Cardiac fibroblast (primary cell): ENCODE data around the gene FANCC.

Experiments
- DNase-seq, 2 donors: peaks; one replicate each; pipeline versions ENCODE4 v3.0.0 to v3.0.0-alpha.2; 2010; ENCODE audit warnings: low read depth in 2 of 2
- H3K4me3 ChIP-seq, 2 donors: replicated peaks in 1 of 2; 1 replicate in 1 of 2; 2 replicates in 1 of 2; pipeline ENCODE4 v1.5.1; 2011; ENCODE audit warnings: low read depth in 2 of 2, low read length in 2 of 2, mild to moderate bottlenecking in 2 of 2, moderate library complexity in 1 of 2
- TF ChIP-seq, protein P1 (sequence below): IDR thresholded peaks from one replicate; pipeline ENCODE4 v1.5.1; 2011; ENCODE audit warnings: low read depth, mild to moderate bottlenecking, low read length, inconsistent platforms

FANCC gene

GRCh38 chr9:95083086-95083768, 234.3 kb downstream of the FANCC start:
- DNase-seq = no peak
- TF ChIP-seq, protein P1, sequence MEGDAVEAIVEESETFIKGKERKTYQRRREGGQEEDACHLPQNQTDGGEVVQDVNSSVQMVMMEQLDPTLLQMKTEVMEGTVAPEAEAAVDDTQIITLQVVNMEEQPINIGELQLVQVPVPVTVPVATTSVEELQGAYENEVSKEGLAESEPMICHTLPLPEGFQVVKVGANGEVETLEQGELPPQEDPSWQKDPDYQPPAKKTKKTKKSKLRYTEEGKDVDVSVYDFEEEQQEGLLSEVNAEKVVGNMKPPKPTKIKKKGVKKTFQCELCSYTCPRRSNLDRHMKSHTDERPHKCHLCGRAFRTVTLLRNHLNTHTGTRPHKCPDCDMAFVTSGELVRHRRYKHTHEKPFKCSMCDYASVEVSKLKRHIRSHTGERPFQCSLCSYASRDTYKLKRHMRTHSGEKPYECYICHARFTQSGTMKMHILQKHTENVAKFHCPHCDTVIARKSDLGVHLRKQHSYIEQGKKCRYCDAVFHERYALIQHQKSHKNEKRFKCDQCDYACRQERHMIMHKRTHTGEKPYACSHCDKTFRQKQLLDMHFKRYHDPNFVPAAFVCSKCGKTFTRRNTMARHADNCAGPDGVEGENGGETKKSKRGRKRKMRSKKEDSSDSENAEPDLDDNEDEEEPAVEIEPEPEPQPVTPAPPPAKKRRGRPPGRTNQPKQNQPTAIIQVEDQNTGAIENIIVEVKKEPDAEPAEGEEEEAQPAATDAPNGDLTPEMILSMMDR = no peak
- H3K4me3 ChIP-seq = no peak overlapping the region

GRCh38 chr9:95082401-95083084, 235.0 kb downstream of the FANCC start:
- no peak overlapping the region for H3K4me3 ChIP-seq
- TF ChIP-seq, protein P1 = no peak
- no peak for DNase-seq

GRCh38 chr9:95081998-95082397, 235.5 kb downstream of the FANCC start:
- TF ChIP-seq, protein P1 = no peak
- DNase-seq = no peak
- H3K4me3 ChIP-seq = no peak overlapping the region

DNA sequence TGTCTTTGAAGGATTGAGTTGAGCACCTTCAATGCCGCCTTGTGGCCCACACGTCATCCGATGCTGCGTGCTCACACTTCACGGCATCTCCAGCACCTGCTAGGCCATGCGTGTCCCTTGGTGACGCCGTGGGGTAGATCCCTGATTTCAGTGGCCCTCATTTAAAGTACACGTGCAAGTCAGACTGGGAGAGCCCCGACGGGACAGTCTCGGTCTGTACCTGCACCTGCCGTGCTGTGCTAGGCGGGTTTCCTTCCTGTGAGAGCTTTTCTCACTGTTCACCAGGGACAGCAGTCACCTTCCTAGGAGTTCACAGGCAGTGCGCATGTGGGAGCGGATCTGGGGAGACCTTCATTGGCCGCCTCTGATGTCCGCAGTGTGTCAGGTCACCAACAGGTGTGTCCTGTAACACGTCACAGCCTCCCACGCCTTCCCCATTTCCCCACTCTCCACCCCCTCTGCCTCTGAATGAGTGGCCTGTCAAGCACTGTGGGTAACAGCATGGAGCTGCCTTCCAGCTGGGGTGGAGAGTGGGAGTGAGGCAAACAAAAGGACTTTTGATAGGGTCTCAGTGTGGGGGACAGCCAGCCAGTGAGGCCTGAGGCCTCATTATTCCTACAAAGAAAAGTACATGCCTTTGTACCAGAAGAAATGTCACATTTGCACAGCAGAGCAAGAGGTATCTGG, 236.4 kb downstream of the FANCC start:
- TF ChIP-seq, protein P1 = no peak
- H3K4me3 ChIP-seq = no peak overlapping the region
- no peak for DNase-seq

- TF ChIP-seq, protein P1 = no peak
- no peak overlapping the region for H3K4me3 ChIP-seq
- DNase-seq = no peak
Observed at GRCh38 chr9:95079461-95079860, 238.0 kb downstream of the FANCC start.

- H3K4me3 ChIP-seq = no peak overlapping the region
- TF ChIP-seq, protein P1 = no peak
- DNase-seq = no peak
Observed at GRCh38 chr9:95078939-95079338, 238.6 kb downstream of the FANCC start.
